Left renal cortex interstitium (tissue), 4 donors: ENCODE data around the gene SPECC1. TPM values are rescaled to one million over a fixed set of nuclear protein-coding genes. Genes with fewer than 3 reads are reported as not detected.
A peak's percentile ranks its signal among the peaks of the same experiment; 100 is the strongest.
"Not testable (repeated sequence)": the region's sequence is repeated elsewhere in the genome, so short reads cannot be mapped to it uniquely, and the experiment has no call there.

Experiments used
- DNase-seq, 4 donors: peaks; one replicate each; pipeline ENCODE4 v3.0.0-alpha.2; 2013; ENCODE audit warnings: low read depth in 4 of 4, low spot score in 2 of 4, missing footprints in 1 of 4
- polyA plus RNA-seq, 4 donors: library from polyadenylated mRNA; unstranded; fragments of 120-200 nt; gene quantifications; one replicate each; pipeline ENCODE4 v1.2.1, GENCODE V29; 2013; ENCODE audit not compliant: insufficient read length in 4 of 4

SPECC1 gene
- polyA plus RNA-seq, 4 donors = 10.5 to 20.0 (median 14.4) TPM

- DNase-seq = no peak
Measured at GRCh38 chr17:20089756-20090547, 80.8 kb downstream of the SPECC1 start.

- DNase-seq = peak in 2 of 4 donors; percentile 36 to 42
Measured at GRCh38 chr17:20091174-20092029, 82.2 kb downstream of the SPECC1 start.

- DNase-seq = no peak
Measured at GRCh38 chr17:20092261-20092867, 83.2 kb downstream of the SPECC1 start.

DNA sequence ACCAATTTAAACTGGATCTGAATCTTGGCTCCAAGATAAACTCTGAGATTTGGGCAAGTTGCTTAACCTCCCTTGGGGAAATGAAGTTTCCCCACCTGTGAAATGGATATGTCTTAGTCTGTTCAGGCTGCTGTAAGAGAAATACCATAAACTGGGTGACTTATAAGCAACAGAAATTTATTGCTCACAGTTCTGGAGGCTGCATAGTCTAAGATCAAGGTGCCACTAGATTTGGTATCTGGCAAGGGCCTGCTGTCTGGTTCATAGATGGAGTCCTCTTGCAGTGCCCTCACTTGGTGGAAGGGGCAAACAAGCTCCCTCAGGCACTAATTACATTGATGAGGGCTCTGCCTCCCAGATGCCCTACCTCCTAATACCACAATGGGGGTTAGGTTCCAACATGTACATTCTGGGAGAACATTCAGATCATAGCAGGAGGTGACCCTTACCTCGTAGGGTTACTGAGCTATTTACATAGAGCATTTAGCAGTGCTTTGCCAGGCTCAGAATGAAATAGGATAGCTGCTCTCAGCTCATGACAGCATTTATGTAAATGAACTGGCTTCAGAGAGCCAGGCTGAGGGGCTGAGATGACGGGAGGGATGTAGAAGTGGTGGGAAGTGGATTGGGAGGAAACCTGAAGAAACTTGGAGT lies 83.9 kb downstream of the SPECC1 start:
- DNase-seq = no peak

GRCh38 chr17:20094777-20095176 lies 85.6 kb downstream of the SPECC1 start:
- no peak for DNase-seq

- DNase-seq = peak in 2 of 4 donors; percentile 54 to 74
Measured at GRCh38 chr17:20095336-20096080, 86.3 kb downstream of the SPECC1 start.

GRCh38 chr17:20096430-20096829 lies 87.3 kb downstream of the SPECC1 start:
- DNase-seq = no peak

GRCh38 chr17:20097330-20097729 lies 88.2 kb downstream of the SPECC1 start:
- DNase-seq = no peak

GRCh38 chr17:20098314-20098713 lies 89.2 kb downstream of the SPECC1 start:
- DNase-seq = no peak

DNA sequence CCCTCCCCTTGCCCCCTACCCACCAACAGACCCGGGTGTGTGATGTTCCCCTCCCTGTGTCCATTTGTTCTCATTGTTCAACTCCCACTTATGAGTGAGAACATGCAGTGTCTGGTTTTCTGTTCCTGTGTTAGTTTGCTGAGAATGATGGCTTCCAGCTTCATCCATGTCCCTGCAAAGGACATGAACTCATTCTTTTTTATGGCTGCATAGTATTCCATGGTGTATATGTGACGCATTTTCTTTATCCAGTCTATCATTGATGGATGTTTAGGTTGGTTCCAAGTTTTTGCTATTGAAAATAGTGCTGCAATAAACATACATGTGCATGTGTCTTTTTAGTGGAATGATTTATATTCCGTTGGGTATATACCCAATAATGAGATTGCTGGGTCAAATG lies 91.6 kb downstream of the SPECC1 start:
- DNase-seq = not testable (repeated sequence)

DNA sequence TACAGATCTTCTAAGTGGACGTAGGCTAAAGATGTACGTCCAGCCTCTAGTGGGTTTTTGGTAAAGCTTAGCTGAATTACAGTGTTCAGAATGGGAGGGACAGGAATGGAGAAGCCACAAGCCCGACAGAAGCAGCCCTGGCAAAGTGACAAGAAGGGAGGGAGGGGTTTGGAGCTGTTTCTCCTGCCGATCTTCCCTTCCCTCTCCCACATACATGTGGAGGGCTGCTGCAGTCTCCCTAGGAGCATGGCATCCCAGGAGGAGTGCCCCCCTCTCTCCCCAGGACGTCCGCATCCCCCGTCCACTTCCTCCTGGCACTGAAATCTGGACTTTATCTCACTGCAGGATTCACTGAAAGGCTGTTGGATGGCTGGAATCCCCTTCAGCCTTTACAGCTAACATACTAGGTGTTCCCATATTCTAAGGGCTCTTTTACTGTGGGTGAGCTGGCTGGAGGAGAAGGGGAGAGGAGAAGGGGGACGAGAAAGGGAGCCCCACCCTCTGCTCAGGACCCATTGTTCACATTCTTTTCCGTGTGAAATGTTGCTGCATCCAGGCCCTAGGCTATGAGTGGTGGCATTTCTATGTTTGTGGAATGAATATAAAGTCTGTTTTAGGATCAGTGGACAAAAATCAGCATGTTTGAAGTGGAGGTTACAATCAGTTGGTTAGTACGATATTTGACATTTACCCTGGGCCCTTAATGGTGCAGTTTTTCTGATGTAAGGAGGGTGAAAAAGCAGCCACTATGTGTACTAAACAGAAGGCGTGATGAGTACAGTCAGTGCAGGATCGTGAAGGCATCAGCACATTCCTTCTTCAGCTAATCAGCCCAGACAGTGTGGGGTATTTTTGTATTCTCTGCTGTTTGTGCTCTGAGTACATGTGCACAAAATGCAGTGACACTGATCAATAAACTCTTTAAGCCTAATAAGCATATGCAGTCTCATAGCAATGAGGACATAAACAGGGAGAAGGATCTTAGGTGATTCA lies 94.6 kb downstream of the SPECC1 start:
- no peak for DNase-seq

GRCh38 chr17:20105539-20106280 lies 96.6 kb downstream of the SPECC1 start:
- no peak for DNase-seq

- not testable (repeated sequence) for DNase-seq
Measured at GRCh38 chr17:20106446-20106845, 97.3 kb downstream of the SPECC1 start.

- DNase-seq = no peak
Measured at GRCh38 chr17:20109076-20109475, 99.9 kb downstream of the SPECC1 start.

DNA sequence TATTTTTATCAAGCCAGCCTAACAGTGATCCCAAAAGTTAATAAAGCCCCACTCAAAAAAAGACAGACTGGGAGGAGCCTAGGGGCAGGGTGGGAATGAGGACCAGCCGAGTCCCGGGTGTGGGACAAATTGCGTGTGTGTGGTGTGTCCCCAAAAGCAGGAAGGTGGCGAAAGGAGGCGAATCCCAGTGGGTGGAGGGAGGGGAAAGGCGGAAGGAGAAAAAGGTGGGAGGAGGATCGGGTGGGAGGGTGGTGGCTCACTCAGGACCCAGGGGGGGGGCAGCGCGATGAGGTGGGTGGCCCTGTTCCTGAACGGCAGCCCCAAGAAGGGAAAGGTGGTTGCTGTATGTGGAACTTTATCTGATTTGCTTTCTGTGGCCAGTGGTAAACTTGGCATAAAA lies 102.4 kb downstream of the SPECC1 start:
- DNase-seq = no peak

DNA sequence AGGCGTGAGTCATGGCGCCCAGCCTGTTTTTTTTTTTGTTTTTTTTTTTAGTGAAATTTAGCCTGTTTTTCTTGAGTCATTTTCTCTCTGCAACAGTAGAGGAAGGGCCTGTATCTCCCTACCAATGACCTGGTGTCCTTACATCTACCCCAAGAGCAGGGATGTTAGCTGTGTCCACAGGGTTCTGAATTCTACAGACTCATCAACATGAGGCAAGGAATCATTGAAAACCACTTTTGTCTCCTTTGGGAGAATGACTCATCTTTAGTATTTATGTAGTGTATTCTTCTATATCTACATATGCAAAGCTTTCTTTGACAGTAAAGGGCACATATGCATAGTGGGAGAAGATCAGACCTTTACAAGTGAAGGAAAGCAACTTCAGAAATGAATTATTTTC lies 105.3 kb downstream of the SPECC1 start:
- no peak for DNase-seq

GRCh38 chr17:20116683-20117309 lies 107.6 kb downstream of the SPECC1 start:
- DNase-seq = peak in 1 of 4 donors; percentile 53

DNA sequence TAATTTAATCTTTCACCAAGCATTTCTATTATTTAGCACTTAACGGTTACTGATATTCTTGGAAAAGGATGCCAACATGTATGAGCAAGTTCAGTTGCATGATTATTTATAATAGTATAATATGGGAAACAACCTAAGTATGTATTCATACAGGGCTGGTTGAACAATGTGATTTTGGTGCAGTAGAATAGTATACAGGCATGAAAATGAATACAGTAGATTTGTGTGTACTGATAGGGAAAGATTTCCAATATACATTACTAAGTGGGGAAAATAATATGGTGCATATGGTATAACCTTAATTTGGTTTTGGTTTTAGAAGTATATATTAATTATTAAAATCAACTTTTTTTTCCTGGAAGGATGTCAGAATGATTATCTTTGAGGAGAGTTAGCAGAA lies 109.1 kb downstream of the SPECC1 start:
- no peak for DNase-seq
